OCI-LY1 (cell line): ENCODE measurements around the gene DDX3X.

ENCODE experiments used
- H2AFZ ChIP-seq: fragments of 200-600 bp; sonication (generic), shearing (Covaris generic); 2 replicates; pipeline ENCODE4 v1.6.0; 2014; ENCODE audit warnings: antibody characterized with exemption, mild to moderate bottlenecking, low read length
- H3F3A ChIP-seq: fragments of 200-600 bp; sonication (generic), shearing (Covaris generic); 2 replicates; pipeline ENCODE4 v1.6.0; 2014; ENCODE audit warnings: mild to moderate bottlenecking, antibody characterized with exemption, low read length, moderate library complexity; ENCODE audit not compliant: insufficient read depth
- H3K27ac ChIP-seq: fragments of 200-600 bp; sonication (generic); 2 replicates; pipeline ENCODE4 v1.5.1; 2014; ENCODE audit warnings: low read length, mixed run types, mild to moderate bottlenecking, low read depth; ENCODE audit not compliant: poor library complexity, severe bottlenecking
- H3K27me3 ChIP-seq: fragments of 200-600 bp; sonication (generic); 2 replicates; pipeline ENCODE4 v1.6.0; 2014; ENCODE audit warnings: antibody characterized with exemption, mild to moderate bottlenecking, low read length, moderate library complexity; ENCODE audit not compliant: insufficient read depth
- H3K36me3 ChIP-seq: fragments of 200-600 bp; sonication (generic); 2 replicates; pipeline ENCODE4 v1.6.1; 2014; ENCODE audit warnings: mild to moderate bottlenecking, antibody characterized with exemption, low read length, moderate library complexity, mixed read lengths; ENCODE audit not compliant: insufficient read depth
- H3K4me1 ChIP-seq: fragments of 200-600 bp; sonication (generic); 2 replicates; pipeline ENCODE4 v1.5.1; 2014; ENCODE audit warnings: mild to moderate bottlenecking, low read length, moderate library complexity; ENCODE audit not compliant: insufficient read depth, severe bottlenecking
- H3K4me2 ChIP-seq: fragments of 200-600 bp; sonication (generic), shearing (Covaris generic); 2 replicates; pipeline ENCODE4 v1.6.1; 2014; ENCODE audit warnings: low read length
- H3K4me3 ChIP-seq: fragments of 200-600 bp; sonication (generic); 2 replicates; pipeline ENCODE4 v1.5.1; 2014; ENCODE audit warnings: low read length, low read depth, mild to moderate bottlenecking, mixed read lengths; ENCODE audit not compliant: poor library complexity, severe bottlenecking
- H3K79me2 ChIP-seq: fragments of 200-600 bp; shearing (Covaris generic); 2 replicates; pipeline ENCODE4 v1.6.1; 2016; ENCODE audit warnings: mixed run types, low read length, mixed read lengths; ENCODE audit not compliant: insufficient read depth
- H3K9ac ChIP-seq: fragments of 200-600 bp; sonication (generic), shearing (Covaris generic); 2 replicates; pipeline ENCODE4 v1.6.1; 2014; ENCODE audit warnings: mild to moderate bottlenecking, low read length, mixed read lengths
- H3K9me2 ChIP-seq: fragments of 200-600 bp; sonication (generic), shearing (Covaris generic); 2 replicates; pipeline ENCODE4 v1.6.1; 2014; ENCODE audit warnings: low read depth, mild to moderate bottlenecking, low read length, mixed read lengths
- H3K9me3 ChIP-seq: fragments of 200-600 bp; shearing (Covaris generic); 2 replicates; pipeline ENCODE4 v1.6.1; 2014; ENCODE audit warnings: low read length, mixed read lengths
- H4K20me1 ChIP-seq: fragments of 200-600 bp; sonication (generic), shearing (Covaris generic); 2 replicates; pipeline ENCODE4 v1.6.0; 2016; ENCODE audit warnings: mild to moderate bottlenecking, low read length; ENCODE audit not compliant: insufficient read depth
- CTCF ChIP-seq: fragments of 200-600 bp; sonication (generic), shearing (Covaris generic); IDR thresholded peaks from 2 replicates; pipeline ENCODE4 v1.5.1; 2017; ENCODE audit warnings: mild to moderate bottlenecking, antibody characterized with exemption, low read length, moderate library complexity, mixed read lengths
- EZH2 ChIP-seq: fragments of 200-600 bp; sonication (generic), shearing (Covaris generic); IDR thresholded peaks from 2 replicates; pipeline ENCODE4 v1.8.0; 2017; ENCODE audit warnings: borderline replicate concordance, mixed run types, mild to moderate bottlenecking, antibody characterized with exemption, low read length, moderate library complexity, mixed read lengths

The DDX3X gene

GRCh38 chrX:41373989-41374606 lies 40.1 kb downstream of the DDX3X start:
- no peak overlapping the region for H3K9ac ChIP-seq

GRCh38 chrX:41377624-41378023 lies 43.7 kb downstream of the DDX3X start:
- Histone ChIP-seq H4K20me1 (no peaks in the 10 kb centered on the region), H3K9me2 (no peaks in the 10 kb centered on the region), H3K27me3 (no peaks in the 10 kb centered on the region), H3F3A (no peaks in the 10 kb centered on the region), H3K4me3 (no peak overlapping the region), H3K9me3 (no peaks in the 10 kb centered on the region), H3K4me2 (no peak overlapping the region), H3K36me3 (no peaks in the 10 kb centered on the region), H3K4me1 (peaks cover under 1% of the 10 kb centered on the region), H3K27ac (no peak overlapping the region), H2AFZ (no peak overlapping the region), H3K9ac (no peak overlapping the region), H3K79me2 (no peaks in the 10 kb centered on the region)
- TF ChIP-seq CTCF (no peak), EZH2 (no peak)

More at GRCh38 chrX:41373989-41374606, 40.1 kb downstream of the DDX3X start:
- no peaks in the 10 kb centered on the region for H3K9me2 ChIP-seq
- no peak overlapping the region for H3K4me2 ChIP-seq
- no peak for TF ChIP-seq EZH2
- TF ChIP-seq CTCF = no peak
- H3K4me3 ChIP-seq = no peak overlapping the region
- H3K4me1 ChIP-seq = no peaks in the 10 kb centered on the region
- no peak overlapping the region for H2AFZ ChIP-seq
- no peaks in the 10 kb centered on the region for H3K9me3 ChIP-seq
- no peaks in the 10 kb centered on the region; the same call in 1 of the 2 replicates for H3K36me3 ChIP-seq
- no peaks in the 10 kb centered on the region for H4K20me1 ChIP-seq
- no peaks in the 10 kb centered on the region for H3F3A ChIP-seq
- no peaks in the 10 kb centered on the region for H3K79me2 ChIP-seq
- no peak overlapping the region for H3K27ac ChIP-seq
- H3K27me3 ChIP-seq = no peaks in the 10 kb centered on the region

- Histone ChIP-seq H3K4me3 (no peak overlapping the region), H3K27me3 (no peaks in the 10 kb centered on the region), H3K27ac (no peak overlapping the region), H3K9me3 (no peaks in the 10 kb centered on the region), H3K36me3 (no peaks in the 10 kb centered on the region), H3F3A (no peaks in the 10 kb centered on the region), H2AFZ (no peak overlapping the region), H3K4me2 (no peak overlapping the region), H3K9ac (no peak overlapping the region), H3K9me2 (no peaks in the 10 kb centered on the region), H4K20me1 (no peaks in the 10 kb centered on the region), H3K79me2 (no peaks in the 10 kb centered on the region), H3K4me1 (peaks cover 18% of the 10 kb centered on the region)
- no peak for TF ChIP-seq EZH2
- no peak for TF ChIP-seq CTCF
Measured at GRCh38 chrX:41381685-41382084, 47.7 kb downstream of the DDX3X start.
